Smooth muscle cell (in vitro differentiated cells): ENCODE data around the gene TRPM8. TPM values are rescaled to one million over a fixed set of nuclear protein-coding genes. Genes with fewer than 3 reads are reported as not detected.

Experiments
- DNase-seq: peaks from one replicate; lab custom pipeline; 2025; ENCODE audit not compliant: unreplicated experiment; lab: John Stamatoyannopoulos, UW
- H2AFZ ChIP-seq: fragments of 200-600 bp; sonication (generic); 2 replicates; pipeline ENCODE4 v1.6.0; 2016; ENCODE audit warnings: antibody characterized with exemption, low read depth, mild to moderate bottlenecking
- H3F3A ChIP-seq: fragments of 200-600 bp; sonication (generic); 2 replicates; pipeline ENCODE4 v1.6.0; 2017; ENCODE audit warnings: antibody characterized with exemption, low read depth
- H3K27ac ChIP-seq: fragments of 200-600 bp; sonication (generic); 2 replicates; pipeline ENCODE4 v1.5.1; 2016; ENCODE audit warnings: low read depth, mild to moderate bottlenecking
- H3K27me3 ChIP-seq: fragments of 200-600 bp; sonication (generic); 2 replicates; pipeline ENCODE4 v1.6.1; 2016; ENCODE audit warnings: low read depth, mild to moderate bottlenecking
- H3K36me3 ChIP-seq: fragments of 200-600 bp; sonication (generic); 2 replicates; pipeline ENCODE4 v1.5.1; 2016; ENCODE audit warnings: low read depth
- H3K4me1 ChIP-seq: fragments of 200-600 bp; sonication (generic); 2 replicates; pipeline ENCODE4 v1.5.1; 2016; ENCODE audit warnings: low read depth
- H3K4me2 ChIP-seq: fragments of 200-600 bp; sonication (generic); 2 replicates; pipeline ENCODE4 v1.6.0; 2016; ENCODE audit warnings: mild to moderate bottlenecking
- H3K4me3 ChIP-seq: fragments of 200-600 bp; sonication (generic); 2 replicates; pipeline ENCODE4 v1.5.1; 2016; ENCODE audit warnings: mild to moderate bottlenecking
- H3K79me2 ChIP-seq: fragments of 200-600 bp; sonication (generic); 2 replicates; pipeline ENCODE4 v1.6.0; 2016; ENCODE audit warnings: low read depth, mild to moderate bottlenecking
- H3K9ac ChIP-seq: fragments of 200-600 bp; sonication (generic); 2 replicates; pipeline ENCODE4 v1.6.0; 2016; ENCODE audit warnings: low read depth
- H3K9me3 ChIP-seq: fragments of 200-600 bp; sonication (generic); replicated peaks from 2 replicates; pipeline ENCODE4 v1.5.1; 2016; ENCODE audit warnings: low read depth
- H4K20me1 ChIP-seq: fragments of 200-600 bp; sonication (generic); 2 replicates; pipeline ENCODE4 v1.6.0; 2016; ENCODE audit warnings: low read depth
- CTCF ChIP-seq: fragments of 200-600 bp; sonication (generic); IDR thresholded peaks from 2 replicates; pipeline ENCODE4 v1.5.1; 2017; ENCODE audit warnings: borderline replicate concordance, mild to moderate bottlenecking, antibody characterized with exemption; ENCODE audit not compliant: insufficient read depth, poor library complexity, severe bottlenecking
- WGBS: methylation state at CpG from one replicate; pipeline ENCODE4 v1.1.7; 2016; ENCODE audit warnings: low lambda C conversion rate; 5-methylcytosine and 5-hydroxymethylcytosine counted together
- polyA plus RNA-seq: library from polyadenylated mRNA; unstranded; fragments of >200 nt; fragmentation: Nextera tagmentation; extraction: Ambion mirVana; gene quantifications from 2 replicates; pipeline ENCODE4 v1.2.1, GENCODE V29; 2016
- total RNA-seq: library from RNA; depleted of rRNA; stranded (reverse); fragments of >200 nt; gene quantifications from 2 replicates; pipeline ENCODE4 v1.2.3, GENCODE V29; 2014

Gene TRPM8
- total and polyA plus RNA-seq, 2 experiments from 2014 or later = not detected

- Histone ChIP-seq H3K4me2 (no peak overlapping the region), H3K36me3 (no peaks in the 10 kb centered on the region), H4K20me1 (no peaks in the 10 kb centered on the region), H2AFZ (no peak overlapping the region), H3K27me3 (peaks cover 26% of the 10 kb centered on the region), H3F3A (no peaks in the 10 kb centered on the region), H3K27ac (no peak overlapping the region), H3K4me1 (peaks cover 8% of the 10 kb centered on the region), H3K9me3 (no peaks in the 10 kb centered on the region), H3K4me3 (no peak overlapping the region), H3K79me2 (no peaks in the 10 kb centered on the region), H3K9ac (no peak overlapping the region)
- WGBS = 83% methylated on average over 2 of the region's 2 CpGs
- no peak for DNase-seq
- TF ChIP-seq CTCF = no peak
These were observed 88.0 kb downstream of the TRPM8 start for GRCh38 chr2:234005126-234005525.

GRCh38 chr2:234006501-234006900, 89.3 kb downstream of the TRPM8 start:
- Histone ChIP-seq H3F3A (no peaks in the 10 kb centered on the region), H3K9me3 (peaks cover 4% of the 10 kb centered on the region), H3K36me3 (no peaks in the 10 kb centered on the region), H3K4me3 (no peak overlapping the region), H3K4me2 (no peak overlapping the region), H3K27ac (no peak overlapping the region), H3K79me2 (no peaks in the 10 kb centered on the region), H3K4me1 (peaks cover 8% of the 10 kb centered on the region), H4K20me1 (no peaks in the 10 kb centered on the region), H3K9ac (no peak overlapping the region), H3K27me3 (peaks cover 27% of the 10 kb centered on the region), H2AFZ (no peak overlapping the region)
- WGBS = 86% methylated on average over 3 of the region's 3 CpGs
- TF ChIP-seq CTCF = no peak
- no peak for DNase-seq

GRCh38 chr2:234014427-234014826, 97.3 kb downstream of the TRPM8 start:
- 91% methylated on average over 1 of the region's 1 CpG for WGBS
- H3K27ac ChIP-seq = no peak overlapping the region
- no peak overlapping the region for H2AFZ ChIP-seq
- no peak overlapping the region for H3K4me3 ChIP-seq
- no peaks in the 10 kb centered on the region for H3F3A ChIP-seq
- no peak for TF ChIP-seq CTCF
- H3K36me3 ChIP-seq = no peaks in the 10 kb centered on the region
- DNase-seq = no peak
- H3K79me2 ChIP-seq = no peaks in the 10 kb centered on the region
- H4K20me1 ChIP-seq = no peaks in the 10 kb centered on the region
- H3K27me3 ChIP-seq = peaks cover 30% of the 10 kb centered on the region
- H3K4me1 ChIP-seq = no peaks in the 10 kb centered on the region
- H3K9ac ChIP-seq = no peak overlapping the region
- H3K9me3 ChIP-seq = peaks cover 4% of the 10 kb centered on the region
- H3K4me2 ChIP-seq = no peak overlapping the region

GRCh38 chr2:234015861-234016260, 98.7 kb downstream of the TRPM8 start:
- H3K4me1 ChIP-seq = no peaks in the 10 kb centered on the region
- no peak overlapping the region for H2AFZ ChIP-seq
- no peaks in the 10 kb centered on the region for H3K79me2 ChIP-seq
- peaks cover 26% of the 10 kb centered on the region for H3K27me3 ChIP-seq
- peaks cover 4% of the 10 kb centered on the region for H3K9me3 ChIP-seq
- no peak overlapping the region for H3K4me2 ChIP-seq
- H3K36me3 ChIP-seq = no peaks in the 10 kb centered on the region
- no peaks in the 10 kb centered on the region for H4K20me1 ChIP-seq
- no peak for DNase-seq
- no peak overlapping the region for H3K9ac ChIP-seq
- no peak overlapping the region for H3K4me3 ChIP-seq
- WGBS = 81% methylated on average over 3 of the region's 3 CpGs
- no peak for TF ChIP-seq CTCF
- no peak overlapping the region for H3K27ac ChIP-seq
- no peaks in the 10 kb centered on the region for H3F3A ChIP-seq
